Measurements from ENCODE around the gene WDR38.
A peak's percentile ranks its signal among the peaks of the same experiment; 100 is the strongest.

Gene WDR38

DNA sequence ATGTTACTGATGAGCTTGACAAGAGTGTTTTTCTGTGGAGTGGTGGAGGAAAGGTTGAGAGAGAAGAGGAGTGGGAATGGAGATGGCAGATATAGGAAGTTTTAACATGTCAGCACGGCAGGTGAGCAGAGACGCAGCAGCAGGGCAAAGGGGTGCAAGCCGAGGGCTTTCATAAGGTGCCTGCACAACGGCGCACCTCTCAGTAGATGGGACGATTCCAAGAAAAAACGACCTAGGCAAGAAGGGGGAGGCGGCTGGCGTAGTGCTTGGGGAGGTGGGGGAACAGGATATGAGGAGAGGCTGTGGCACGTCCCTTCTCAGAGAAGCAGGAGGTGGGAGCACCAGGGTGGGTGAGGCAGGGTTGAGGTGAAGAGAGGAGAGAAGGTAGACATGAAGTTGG lies 33.2 kb downstream of the WDR38 start:
- no peak for DNase-seq

DNA sequence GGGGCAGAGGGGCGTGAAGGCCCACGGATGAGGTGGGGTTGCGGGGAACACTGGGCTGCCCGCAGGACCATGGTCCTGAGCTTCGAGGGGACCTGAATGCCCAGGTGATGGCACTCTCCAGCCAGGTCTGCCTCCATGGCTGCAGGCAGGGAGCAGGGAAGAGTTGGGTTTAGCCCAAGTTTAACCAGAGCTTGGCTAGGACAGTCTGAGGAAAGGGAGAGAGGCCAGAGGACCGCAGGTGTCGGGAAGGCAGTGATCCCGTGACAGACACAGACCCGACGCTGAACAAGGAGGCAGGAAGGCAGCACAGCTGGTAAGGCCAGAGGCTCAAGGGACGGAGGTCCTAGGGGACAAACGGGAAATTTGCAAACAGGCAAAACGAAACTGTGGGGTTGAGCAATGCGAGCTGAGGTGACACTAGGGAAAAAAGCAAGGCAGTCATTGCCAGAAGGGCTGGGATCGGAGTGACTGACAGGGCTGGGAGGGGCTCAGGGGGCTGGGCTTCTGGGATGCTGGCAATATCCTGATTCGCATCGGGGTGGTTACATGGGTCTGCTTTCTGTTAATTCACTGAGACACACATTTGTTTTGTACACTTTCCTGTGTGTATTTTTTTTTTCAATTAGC lies 33.7 kb downstream of the WDR38 start:
- no peak for DNase-seq

DNA sequence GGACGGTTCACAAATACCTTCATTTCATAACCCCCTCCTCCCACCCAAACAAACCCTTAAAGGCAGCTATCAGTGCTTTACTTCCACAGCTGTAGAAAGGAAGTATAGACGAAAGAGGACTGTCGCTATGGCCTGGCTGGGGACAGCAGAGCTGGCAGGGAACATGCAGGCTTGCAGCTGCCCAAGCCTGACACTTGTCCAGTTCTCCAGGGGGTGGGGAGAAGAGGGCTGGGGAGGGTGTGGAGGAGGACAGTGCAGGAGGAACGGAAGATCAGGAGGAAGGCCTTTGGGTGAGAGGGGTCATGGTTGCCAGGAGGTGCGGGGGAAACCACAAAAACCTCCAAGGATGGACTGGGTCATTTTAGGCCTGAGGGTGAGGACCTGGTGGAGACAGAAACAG lies 34.6 kb downstream of the WDR38 start:
- DNase-seq: no peak

DNA sequence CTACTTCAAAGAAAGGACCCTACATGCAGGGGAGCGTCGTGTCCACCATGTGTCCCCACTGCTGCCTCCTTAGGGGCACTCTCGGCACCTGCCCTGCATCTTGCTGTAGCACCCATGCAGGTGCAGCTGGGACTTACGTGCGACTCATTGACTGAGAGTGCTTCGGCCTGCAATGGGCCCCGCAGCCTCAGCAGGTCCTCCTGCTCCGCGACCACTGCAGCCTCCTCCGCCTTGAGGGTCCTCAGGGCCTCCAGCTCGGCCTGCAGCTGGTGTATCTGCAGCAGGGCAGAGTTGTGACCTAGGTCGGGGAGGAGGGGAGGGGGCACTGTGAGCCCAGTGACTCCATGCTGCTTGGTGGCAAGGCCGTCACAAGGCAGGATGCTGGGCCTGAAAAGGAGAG lies 35.7 kb downstream of the WDR38 start:
- no peak for DNase-seq

DNA sequence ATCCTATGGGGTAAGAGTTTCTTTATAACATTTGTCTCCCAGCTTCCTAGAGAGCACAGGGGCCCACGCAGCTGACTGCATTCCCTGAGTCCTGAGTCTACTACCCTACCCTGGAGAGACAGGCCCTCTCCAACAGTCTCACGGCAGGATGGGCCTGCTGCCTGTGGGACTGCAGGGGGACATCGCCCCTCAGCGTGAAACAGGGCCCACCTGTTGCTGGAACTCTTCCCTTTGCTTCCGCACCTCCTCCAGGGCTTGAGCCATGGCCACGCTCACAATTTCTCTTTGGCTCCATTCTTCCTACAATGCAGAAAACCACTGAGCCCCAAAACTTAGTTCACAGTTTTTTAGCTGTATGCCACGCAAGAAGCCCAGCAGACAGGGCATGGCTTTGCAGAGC lies 36.9 kb downstream of the WDR38 start:
- DNase-seq: no peak

DNA sequence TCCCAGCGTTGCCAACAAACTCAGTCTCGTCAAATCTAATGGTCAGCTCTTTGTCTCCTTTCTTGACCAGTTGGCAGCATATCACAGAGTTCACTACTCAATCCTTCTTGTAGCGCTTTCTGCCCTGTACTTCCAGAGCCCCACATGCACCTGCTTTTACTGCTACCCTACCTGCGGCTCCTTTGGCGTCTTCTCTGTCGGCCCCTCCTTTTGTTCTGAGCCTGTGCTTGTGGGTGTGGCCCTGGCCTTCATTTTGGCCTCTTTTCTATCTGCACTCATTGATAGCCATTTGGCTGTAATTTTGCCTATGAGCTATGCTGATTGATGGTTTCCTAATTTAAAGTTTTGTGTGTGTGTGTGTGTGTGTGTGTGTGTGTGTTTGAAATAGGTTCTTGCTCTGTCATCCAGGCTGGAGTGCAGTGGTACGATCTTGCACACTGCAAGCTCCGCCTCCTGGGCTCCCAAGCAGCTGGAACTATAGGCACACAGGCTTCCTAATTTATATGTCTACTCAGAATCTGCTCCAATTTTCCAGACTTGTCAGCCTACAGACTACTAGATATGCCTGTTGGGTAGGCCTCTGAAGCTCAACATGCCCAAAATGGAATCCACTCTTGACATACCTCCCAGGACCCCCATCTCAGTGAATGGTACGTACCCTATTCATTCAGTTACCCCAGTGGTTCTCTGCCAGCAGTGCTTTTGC lies 40.9 kb downstream of the WDR38 start:
- no peak for DNase-seq

DNA sequence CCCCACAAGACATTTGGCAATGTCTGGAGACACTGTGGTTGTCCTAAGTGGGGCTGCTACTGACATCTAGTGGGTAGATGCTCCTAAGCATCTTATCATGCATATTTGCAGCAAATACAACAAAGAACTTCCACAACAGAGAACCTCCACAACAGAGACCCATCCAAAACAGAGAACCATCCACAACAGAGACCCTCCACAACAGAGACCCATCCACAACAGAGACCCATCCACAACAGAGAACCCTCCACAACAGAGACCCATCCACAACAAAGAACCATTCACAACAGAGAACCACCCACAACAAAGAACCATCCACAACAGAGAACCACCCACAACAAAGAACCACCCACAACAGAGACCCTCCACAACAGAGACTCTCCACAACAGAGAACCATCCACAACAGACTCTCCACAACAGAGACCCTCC lies 41.5 kb downstream of the WDR38 start:
- peak in 1 of 2 donors; percentile 22 for DNase-seq

DNA sequence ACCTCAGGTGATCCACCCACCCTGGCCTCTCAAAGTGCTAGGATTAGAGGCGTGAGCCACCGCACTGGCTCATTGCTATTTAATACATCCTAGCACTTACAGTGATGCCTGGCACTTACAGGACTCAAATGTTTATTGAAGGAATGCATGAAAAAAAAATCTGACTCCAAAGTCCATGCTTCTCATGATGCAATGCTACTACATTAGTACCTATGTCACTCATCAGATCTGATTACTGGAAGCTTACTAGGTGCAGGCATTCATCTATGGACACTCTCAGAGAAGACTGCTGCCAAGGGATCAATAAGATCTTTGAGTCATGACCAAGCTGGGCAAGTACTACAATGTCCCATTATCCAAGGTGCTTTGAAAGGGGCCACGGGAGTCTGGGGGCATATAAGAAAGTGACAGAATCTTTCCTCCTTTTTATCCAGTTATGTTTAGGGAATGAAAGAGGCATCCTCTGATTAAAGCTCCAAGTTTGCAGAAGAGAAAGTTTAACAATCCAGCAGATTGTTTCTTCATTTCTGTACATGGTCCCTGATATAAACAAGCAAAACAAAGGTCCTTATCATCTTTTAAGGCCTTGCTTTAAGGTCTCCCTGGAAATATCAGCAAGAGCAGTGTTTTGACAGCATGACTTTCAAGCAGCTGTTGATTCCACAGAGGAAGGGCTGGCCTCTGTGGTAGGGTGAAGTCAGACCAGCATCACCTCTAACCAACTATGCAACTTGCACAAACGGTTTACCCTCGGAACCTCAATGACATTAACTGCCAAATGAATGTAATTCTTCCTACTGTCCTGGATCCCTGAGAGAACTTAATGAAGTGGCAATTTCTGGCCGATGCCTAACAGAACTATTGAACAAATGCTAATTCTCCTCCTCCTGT lies 44.6 kb downstream of the WDR38 start:
- no peak for DNase-seq

DNA sequence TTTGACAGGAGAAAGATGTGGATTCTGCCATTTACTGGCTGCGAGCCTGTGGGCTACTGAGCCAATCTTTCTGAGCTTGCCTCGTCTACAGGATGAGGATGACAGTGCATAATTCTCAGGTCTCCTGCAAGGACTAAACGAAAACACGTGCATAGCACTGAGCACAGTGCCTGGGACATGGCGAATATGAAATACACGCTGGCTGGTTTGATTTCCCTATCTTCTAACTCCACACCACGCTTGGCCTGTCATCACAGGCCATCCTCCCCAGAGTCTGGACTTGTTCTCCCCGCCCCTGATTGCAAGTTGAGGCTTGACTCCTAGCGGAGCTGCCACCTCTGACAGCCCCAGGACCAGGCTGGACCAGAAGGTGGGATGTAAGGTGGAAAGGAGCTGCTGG lies 46.6 kb downstream of the WDR38 start:
- no peak for DNase-seq

DNA sequence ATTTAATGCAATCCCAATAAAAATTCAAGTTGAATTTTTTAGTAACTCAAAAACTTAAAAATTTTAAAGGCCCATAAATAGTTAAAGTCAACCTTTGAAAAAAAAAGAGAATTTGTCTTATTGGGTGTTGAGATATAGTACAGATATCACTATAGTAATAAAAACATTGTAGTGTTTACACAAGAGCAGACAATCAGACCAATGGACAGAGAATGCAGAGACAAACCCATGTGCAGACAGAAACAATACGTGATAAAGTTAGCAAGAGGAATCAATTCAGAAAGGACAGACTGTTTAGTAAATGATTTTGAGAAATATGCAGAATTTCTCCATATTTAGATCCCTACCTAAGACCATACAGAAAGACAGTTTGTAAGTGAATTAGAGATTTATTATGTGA lies 53.7 kb downstream of the WDR38 start:
- no peak for DNase-seq
